Astrocyte of the hippocampus (primary cell): ENCODE measurements around the gene RBM42.
"Not testable (repeated sequence)": the region's sequence is repeated elsewhere in the genome, so short reads cannot be mapped to it uniquely, and the experiment has no call there.

ENCODE experiments used
- DNase-seq: peaks from one replicate; pipeline ENCODE4 v3.0.0; 2011; ENCODE audit warnings: low read depth, low spot score

The RBM42 gene

DNA sequence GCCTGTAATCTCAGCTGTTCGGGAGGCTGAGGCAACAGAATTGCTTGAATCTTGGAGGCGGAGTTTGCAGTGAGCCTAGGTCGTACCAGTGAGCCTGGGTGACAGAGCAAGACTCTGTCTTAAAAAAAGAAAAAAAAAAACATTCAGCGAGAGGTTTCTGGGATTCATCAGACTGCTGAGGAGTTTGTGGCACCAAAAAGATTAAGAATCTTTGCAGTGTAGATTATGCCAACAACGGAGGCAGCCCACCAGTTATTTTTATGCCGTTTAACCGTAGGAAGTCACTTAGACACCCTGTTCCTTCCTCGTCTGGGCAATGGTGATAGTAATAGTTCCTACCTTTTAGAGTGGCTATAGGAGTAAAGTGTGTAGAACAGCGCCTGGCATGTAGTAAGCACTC, 21.7 kb downstream of the RBM42 start:
- DNase-seq = no peak

DNA sequence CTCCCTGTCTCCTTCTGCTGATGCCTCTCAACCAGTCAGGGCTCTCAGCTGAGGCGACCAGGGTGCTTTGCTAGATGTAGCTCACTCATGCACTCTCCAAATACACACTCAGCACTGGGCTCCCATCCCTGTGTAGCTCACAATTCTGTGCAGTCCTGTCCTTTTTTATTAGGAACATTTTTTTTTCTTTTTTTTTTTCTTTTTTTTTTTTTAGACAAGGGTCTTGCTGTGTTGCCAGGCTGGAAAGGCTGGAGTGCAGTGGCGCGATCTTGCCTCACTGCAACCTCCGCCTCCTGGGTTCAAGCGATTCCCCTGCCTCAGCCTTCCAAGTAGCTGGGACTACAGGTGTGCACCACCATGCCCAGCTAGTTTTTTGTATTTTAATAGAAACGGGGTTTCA, 26.0 kb downstream of the RBM42 start:
- DNase-seq = not testable (repeated sequence)

DNA sequence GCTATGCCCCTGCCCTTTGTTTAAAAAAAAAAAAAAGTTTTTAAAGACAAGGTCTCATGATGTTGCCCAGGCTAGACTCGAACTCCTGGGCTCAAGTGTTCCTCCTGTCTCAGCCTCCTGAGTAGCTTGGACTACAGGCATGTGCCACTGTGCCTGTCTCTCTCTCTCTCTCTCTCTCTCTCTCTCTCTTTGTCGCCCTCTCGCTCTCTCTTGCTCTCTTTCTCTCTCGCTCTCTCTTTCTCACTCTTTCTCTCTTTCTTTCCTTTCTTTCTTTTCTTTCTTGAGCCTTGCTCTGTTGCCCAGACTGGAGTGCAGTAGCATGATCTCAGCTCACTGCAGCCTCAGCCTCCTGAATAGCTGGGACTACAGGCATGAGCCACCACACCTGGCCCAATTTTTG, 26.8 kb downstream of the RBM42 start:
- DNase-seq = no peak

DNA sequence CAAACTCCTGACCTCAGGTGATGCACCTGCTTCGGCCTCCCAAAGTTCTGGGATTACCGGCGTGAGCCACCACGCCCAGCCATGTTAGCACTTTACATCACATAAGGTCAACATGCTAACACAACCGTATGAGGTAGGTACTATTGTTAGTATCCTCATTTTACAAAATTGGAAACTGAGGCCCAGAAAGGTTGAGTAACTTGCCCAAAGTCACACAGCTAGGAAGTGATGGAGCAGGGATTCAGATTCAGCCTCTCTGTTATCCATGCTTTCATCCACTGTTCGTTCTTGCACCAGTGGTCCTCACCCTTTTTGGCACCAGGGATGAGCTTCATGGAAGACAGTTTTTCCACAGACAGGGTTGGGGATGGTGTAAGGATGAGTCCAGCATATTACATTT, 27.9 kb downstream of the RBM42 start:
- DNase-seq = no peak

DNA sequence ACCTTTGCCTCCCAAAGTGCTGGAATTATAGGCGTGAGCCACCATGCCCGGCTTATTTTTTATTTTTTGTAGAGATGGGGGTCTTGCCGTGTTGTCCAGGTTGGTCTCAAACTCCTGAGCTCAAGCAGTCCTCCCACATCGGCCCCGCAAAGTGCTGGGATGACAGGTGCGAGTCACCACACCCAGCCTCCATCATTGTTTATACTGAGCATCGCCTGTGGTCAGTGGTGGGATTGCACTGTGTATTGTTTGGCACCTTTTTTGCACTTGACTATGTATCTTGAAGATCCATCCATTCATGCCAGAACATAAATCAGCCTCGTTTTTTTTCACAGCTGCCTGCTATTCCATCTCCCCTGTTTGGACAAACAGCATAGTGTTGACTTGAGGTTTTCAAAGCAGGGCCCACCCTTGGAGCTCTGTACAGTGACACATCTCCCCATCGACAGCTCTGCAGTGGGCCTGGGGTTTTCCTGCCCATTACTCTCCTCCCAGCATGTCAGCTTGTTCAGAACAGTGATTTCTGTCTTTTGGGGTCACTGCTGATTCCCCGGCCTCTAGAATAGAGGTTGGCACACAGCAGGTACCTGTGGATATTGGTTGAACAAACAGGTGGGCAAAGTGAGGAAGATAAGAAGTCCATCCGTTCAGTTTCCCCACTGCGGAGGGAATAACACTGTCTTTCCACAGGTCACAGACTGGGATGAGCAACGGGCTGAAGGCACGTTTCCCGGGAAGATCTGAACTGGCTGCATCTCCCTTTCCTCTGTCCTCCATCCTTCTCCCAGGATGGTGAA, 29.3 kb downstream of the RBM42 start:
- no peak for DNase-seq

DNA sequence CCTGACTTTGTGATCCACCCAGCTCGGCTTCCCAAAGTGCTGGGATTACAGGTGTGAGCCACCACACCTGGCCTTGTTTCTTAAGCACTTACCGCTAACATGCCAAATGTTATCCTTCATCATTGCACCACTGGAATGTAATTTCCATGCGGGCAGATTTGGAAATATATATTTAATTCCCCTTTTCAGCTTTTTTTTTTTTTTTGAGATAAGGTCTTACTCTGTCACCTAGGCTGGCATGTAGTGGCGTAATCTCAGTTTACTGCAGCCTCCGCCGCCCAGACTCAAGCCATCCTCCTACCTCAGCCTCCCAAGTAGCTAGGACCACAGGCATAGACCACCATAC, 33.1 kb downstream of the RBM42 start:
- no peak for DNase-seq

DNA sequence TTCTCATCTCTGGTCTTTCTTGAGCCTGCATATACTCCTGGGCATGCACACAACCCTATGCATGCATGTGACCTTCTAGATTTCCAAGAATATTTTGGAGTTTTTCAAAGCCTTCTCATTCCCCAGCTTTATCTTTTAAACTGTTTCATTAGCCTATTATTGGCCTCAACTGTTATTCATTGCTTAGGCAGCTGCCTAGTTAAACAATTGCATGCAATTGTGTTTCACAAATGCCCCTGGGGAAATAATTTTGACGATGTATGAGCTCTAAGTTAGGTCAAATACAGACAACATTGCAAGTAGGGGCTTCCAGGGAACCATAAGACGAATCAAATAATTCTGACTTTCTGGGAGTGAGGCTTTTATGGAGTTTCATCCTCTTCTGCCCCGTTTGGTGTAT, 35.1 kb downstream of the RBM42 start:
- DNase-seq = no peak

DNA sequence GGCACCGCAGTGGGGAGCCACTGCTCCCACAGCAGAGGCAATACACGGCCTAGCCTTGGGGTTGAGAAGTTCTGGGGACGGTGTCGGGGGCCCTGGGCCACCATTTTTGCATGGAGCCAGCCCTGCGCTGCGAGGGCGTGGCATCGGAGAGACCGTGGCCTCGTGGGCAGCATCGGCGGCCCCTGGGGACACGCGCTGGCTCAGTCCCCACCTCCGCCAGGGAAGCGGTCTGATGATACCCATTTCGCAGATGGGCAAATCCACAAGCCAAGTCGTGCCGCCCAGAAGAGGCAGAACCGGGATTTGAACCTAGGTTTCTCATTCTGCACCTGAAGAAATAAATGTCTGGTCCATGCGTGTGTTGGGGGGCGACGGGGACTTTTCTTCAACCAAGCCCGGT, 36.3 kb downstream of the RBM42 start:
- no peak for DNase-seq

DNA sequence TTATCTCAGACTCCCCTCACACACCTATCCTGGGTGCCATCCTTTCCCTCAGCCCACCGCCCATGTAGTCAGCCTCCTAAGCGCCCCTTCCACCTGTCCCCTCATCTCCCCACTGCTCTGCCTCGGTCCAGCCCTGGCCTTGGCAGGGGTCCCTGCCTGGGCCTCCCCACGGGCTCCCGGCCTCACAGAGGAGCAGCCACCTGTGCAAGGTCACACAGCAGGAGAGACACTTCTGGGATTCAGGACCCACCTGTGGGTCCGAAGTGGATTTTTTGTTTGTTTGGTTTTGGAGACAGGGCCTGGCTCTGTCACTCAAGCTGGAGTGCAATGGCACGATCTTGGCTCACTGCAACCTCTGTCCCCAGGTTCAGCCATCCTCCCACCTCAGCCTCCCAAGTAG, 36.8 kb downstream of the RBM42 start:
- DNase-seq = no peak

DNA sequence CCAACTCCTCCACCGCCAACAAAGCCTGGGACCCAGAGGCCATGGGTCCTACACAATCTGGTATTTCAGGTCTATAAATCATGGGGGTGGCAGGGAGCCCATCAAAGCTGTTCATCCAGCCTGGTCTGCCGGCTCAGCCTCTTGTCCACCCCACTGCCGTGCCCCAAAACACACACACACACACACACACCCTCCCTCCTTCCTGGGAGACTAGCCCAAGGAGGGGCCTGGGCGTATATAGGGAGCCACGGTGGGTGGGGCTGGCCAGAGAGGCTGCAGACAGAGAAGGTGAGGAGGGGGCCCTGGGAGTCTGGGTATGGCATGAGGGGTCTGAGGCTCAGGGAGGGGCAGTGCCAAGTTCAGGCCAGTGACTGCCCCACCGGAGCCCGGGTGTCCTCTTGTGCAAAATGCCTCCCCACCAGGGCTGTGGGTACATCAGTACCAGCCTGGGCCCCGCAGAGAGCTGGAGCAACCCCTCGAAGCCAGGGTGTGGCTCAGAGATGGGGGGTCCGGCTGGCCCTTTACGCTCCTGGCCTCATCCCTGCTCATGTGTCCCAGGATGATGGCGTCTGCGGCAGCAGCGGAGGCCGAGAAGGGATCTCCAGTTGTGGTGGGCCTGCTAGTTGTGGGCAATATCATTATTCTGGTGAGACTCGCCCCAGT, 37.5 kb downstream of the RBM42 start, which contains the start of gene UPK1A:
TSS of gene UPK1A (plus strand) at position 267 of the 663 bp plus-strand sequence. CDS start at position 563, 296 bp downstream.
- DNase-seq = no peak

DNA sequence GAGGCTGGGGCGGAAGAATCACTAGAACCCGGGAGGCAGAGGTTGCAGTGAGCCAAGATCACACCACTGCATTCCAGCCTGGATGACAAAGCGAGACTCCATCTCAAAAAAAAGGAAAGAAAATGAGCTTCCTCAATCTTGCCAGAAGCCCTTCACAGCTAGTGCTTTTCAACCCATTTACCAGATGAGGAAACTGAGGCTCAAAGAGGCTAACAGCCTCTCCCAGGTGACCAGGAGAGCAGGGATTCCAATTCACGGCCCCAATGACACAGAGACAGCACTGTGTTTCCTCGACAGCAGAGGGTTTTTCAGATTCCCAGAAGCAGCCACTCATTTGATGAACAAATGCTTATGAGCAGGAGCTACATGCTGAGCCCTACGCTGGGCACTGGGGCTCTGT, 40.7 kb downstream of the RBM42 start:
- DNase-seq = no peak

DNA sequence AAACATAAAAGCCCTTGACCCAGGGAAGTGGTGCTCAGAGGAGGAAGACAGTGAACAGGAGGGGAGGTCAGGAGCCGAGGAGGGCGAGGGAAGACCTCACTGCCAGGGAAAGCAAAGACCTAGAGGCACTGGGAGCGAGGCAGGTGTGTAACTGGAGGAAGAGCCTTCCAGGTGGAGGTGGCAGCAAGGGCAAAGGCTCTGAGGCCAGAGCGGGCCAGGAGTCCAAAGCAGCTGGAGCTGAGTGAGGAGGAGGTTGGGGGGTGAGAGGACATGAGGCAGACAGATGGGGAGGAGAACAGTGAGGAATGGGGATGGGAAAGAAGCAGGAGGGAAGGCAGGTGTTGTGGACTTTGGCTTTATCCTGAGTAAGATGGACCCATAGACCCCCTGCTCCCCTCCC, 41.1 kb downstream of the RBM42 start:
- DNase-seq = no peak

DNA sequence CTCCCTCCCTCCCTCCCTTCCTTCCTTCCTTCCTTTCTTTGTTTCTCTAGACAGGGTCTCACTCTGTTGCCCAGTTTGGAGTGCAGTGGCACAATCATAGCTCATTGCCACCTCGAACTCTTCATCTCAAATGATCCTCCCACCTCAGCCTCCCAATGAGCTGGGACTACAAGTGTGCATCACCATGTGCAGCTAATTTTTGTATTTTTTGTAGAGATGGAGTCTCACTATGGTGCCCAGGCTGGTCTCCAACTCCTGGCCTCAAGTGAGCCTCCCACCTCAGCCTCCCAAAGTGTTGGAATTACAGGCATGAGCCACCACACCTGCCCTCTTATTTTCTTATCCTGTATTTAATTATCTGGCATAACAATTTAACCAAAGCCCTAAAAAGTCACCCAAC, 41.9 kb downstream of the RBM42 start:
- no peak for DNase-seq

DNA sequence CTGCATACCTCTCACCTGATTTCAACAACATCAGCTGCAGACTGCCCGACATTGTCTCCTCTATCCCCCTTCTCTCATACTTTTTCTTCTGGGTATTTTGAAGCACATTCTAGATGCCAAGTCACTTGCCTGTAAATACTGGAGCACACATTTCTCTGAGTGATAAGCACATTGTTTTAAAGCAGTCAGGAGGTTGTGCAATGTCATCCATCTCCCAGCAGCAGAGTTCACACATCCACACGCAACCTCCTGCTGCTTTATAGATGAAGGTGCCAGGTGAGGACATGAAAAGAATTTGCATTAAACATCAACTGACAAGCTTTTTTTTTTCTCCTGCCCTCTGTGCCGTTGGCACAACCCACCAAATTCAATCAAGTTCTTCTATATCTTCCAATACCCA, 43.0 kb downstream of the RBM42 start:
- DNase-seq = no peak

DNA sequence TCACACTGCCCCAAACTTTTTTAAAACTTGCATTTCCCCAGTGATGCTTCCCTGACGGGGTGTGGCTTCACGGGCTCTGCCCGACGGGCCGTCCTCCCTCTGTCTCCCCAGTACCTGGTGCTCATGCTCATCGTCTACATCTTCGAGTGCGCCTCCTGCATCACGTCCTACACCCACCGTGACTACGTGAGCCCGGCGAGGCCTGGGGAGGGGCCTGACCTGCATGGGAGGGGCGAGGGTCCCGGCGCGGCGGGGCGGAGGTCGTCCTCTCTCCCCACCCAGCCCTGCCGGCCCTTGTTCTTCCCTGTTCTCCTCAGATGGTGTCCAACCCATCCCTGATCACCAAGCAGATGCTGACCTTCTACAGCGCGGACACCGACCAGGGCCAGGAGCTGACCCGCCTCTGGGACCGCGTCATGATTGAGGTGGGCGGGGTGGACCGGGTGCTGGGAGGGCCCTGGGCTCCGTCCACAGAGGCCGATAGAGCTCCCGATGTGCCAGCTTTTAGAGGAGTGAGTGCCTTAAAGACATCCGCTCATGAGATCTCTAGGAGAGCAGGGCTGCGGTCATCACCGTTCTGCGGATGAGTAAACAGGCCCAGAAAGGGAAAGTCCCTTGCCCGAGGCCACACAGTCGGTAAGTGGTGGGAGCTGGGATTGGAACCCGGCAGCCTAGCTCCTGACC, 44.4 kb downstream of the RBM42 start:
- DNase-seq = peak; percentile 49

DNA sequence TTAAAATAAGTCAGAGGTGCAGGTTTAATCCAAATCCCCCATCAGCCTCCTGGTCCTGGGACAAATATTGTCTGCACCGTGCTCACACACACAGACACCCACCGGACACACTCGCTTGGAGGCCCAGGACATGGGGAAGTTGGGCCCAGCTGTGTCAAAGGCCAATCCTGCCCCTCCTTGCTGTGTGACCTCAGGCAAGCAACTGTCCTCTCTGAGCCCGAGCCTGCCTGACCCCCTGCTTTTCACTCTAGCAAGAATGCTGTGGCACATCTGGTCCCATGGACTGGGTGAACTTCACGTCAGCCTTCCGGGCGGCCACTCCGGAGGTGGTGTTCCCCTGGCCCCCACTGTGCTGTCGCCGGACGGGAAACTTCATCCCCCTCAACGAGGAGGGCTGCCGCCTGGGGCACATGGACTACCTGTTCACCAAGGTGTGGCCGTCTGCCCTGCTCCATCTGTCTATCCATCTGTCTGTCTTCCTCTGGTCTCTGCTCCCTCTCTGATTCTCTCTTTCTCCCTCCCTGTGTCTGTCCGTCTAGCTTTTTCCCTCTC, 46.8 kb downstream of the RBM42 start:
- no peak for DNase-seq
